ENCODE results near the gene SFRP5.

SFRP5 gene

DNA sequence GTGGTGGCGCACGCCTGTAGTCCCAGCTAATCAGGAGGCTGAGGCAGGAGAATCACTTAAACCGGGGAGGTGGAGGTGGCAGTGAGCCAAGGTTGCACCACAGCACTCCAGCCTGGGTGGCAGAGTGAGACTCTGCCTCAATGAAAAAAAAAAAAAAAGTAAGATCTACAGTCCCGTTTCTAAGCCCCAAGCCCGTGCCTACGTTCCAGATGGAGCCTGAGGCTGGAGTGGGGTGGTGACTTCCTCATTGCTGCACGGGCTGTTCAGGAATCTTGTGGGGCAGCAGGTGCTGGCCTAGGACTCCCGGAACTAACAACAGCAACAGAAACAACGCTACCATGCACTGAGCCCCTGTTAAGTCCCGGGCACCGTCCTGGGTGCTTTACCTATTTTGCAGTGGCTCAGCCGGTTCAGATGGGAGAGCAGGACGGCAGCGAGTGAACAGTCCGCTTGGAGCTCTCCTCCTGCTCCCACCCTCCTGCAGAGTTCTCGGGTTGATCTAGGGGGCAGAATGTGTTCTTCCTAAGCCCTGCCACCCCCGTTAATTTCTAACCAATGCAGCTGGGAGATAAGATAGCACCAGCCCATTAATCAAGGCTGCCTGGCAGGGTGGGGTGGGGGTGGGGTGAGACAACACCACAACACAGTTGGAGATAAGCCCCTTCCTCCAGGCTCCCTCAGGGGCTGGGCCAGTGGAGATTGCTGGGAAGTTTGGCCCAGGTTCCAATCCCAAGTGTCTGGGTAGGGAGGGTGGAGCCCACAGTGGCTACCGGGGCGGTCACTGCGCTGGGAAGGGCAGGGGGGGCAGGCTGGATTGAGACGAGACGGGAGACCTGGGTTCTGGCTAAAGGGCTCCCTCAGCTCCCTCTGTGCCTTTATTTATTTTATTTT lies 17.0 kb upstream of the SFRP5 start:
- DNase-seq (ENCODE audit: extremely low read depth in 1 of 2, low read depth in 1 of 2): no peak

- no peak for DNase-seq (ENCODE audit: extremely low read depth in 1 of 2, low read depth in 1 of 2)
Measured at GRCh38 chr10:97785731-97786130, 13.9 kb upstream of the SFRP5 start.

DNA sequence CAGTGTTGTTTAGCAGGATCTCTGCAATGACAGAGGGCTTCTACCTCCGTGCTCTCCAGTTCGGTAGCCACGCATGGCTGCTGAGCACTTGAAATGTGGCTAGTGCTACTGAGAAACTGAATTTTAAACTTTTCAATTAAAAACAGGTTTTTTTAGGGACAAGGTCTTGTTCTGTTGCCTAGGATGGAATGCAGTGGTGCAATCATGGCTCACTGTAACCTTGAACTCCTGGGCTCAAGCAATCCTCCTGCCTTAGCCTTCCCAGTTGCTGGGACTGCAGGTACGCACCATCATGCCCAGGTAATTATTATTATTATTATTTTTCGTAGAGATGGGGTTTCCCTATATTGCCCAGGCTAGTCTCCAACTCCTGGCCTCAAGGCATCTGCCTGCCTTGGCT lies 13.4 kb upstream of the SFRP5 start:
- DNase-seq (ENCODE audit: extremely low read depth in 1 of 2, low read depth in 1 of 2): no peak

DNA sequence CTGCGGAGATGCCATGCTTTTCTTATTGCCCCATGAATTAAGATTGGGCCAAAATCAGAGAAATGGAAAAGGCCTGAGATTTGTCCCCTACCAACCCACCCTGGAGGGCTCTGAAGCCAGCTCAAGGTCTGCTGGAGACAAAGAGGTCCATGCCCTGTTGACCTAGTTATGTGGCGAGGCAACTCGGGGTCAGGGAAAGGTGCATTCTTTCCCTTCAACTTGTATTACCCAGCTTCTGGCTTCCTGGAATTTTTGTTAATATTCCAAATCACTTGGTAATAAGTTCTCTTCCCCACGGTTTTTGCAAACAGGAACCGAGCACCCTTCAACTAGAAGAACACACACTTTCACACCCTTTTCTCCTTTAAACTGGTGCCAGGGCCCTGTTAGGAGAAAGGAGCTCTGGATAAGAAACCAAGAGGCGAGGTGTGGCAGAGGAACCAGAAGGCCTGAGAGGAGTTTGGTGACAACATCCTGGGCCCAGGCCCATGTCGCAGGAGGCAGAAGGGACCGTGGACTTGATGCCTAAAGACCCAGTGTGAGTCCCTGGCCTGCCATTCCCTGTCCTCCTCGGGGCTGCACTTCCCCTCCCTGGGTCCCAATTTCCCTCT lies 12.5 kb upstream of the SFRP5 start:
- no peak for DNase-seq (ENCODE audit: extremely low read depth in 1 of 2, low read depth in 1 of 2)

DNA sequence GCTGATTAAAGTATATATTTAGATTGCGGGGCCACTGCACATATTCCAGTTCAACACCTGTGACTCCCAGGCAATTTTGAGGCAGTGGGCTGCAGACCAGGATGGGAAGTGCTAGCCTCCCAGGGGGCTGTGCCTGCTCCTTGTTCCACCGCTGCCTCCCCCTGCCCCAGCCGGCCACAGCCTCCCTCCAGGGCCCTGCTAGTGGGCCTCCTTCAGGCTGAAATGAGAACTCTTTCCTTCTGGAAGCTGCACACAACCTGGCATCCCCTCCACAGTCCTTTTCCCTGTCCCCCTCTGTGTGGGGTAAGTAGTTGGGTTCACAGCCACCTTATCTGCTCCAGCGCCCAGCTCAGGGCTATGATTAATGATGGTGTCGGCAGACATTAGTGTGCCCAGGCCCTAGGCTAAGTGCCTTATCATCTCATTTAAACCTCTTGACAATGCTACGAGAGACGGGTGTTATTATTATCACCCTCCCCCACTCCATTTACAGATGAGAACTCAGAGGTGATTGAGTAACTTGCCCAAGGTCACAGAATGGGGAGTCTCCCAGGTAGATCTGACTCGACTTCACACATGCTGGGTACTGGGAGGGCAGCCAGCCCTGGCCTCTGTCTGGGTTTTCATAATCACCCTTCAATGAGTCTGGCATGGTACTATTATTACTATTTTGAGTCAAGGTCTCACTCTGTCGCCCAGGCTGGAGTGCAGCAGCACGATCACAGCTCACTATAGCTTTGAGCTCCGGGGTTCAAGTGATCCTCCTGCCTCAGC lies 10.8 kb upstream of the SFRP5 start:
- no peak for DNase-seq (ENCODE audit: extremely low read depth in 1 of 2, low read depth in 1 of 2)

DNA sequence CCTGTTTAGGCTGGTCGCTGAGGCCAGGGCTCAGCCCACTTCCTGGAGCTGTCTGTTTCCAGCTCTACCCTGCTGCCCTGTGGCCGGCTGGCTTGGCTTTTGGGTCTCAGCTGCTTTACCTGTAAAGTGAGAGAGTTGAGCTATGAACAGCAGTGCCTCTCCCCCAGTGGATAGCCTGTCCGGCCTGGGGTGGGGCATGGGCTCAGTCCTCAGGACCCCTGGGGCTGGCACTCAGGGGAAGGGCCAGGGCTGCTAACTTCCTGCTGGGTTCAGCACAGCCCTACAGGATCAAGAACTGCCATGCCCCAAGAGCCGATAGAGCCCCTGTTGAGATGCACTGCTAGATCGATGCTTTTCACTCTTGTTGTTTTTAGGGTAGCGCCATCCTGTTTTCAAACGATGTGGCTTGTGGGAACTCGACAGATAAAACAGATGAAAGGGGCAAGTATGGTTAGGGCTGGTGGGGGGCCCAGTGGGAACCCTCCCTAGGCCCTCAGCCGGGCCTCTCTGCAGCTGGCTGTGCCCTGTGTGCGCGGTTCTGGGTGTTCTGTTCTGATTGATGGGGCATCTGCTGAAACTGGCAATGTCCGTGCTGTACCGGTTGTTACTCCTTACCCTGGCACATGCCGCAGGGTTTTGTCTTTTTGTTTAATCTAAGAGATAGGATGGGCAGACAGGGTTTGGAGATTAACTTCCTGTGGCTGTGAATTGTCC lies 10.0 kb upstream of the SFRP5 start:
- DNase-seq (ENCODE audit: extremely low read depth in 1 of 2, low read depth in 1 of 2): no peak

DNA sequence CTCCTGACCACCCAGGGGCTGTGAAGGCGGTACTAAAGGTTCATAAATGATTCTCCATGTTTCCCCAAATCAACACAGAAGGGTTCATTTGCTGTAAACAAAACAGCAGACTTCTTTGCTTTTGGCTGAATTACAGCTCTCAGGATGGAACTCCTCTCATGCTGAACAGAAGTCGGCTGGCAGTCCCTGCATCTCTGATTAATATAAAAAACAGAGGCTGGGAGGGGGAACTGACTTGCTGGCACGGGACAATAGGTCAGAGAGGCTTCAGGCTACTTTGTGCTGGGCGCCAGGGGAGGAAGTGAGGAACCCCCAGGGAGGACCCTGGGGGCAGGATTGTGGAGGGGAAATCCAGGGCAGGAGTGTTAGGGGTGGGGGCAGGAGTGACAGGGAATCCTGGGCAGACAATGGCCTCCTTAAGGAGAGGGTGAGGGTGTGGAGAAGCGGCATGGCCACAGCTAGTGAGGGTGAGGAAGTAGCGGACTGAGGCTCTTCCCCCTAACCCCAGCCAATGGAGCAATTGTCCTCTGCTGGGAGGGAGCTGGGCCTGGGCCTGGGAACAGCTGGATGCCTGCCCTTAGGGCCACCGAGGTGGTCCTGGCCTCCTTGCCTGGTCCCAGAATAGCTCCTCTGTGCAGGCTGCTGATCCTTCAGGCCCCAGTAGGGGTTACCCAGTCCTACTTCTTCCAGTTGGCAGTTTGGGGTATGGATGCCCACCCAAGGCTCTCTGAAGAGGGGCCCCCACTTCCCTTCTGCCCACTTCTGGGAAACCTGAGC lies 9.2 kb upstream of the SFRP5 start:
- DNase-seq (ENCODE audit: extremely low read depth in 1 of 2, low read depth in 1 of 2): no peak

GRCh38 chr10:97779975-97780374 lies 8.2 kb upstream of the SFRP5 start:
- no peak for DNase-seq (ENCODE audit: extremely low read depth in 1 of 2, low read depth in 1 of 2)

DNA sequence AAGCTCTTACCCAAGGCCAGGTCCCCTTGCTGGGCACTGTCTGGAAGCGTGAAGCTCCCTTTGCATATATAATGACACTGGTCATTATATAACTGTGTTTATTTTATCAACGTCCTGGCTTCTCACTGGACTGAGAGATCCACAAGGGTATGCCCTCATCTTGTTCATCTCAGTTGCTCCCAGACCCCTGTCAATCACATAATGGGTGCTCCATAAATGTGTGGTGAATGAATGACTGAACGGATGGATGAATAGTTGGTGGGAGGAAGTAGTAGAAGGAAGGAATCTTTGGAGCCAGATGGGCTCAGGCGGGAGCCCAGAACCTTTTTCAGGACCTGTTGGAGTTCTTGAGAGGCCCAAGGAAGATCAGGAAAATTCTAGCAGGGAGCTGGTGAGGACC lies 7.7 kb upstream of the SFRP5 start:
- no peak for DNase-seq (ENCODE audit: extremely low read depth in 1 of 2, low read depth in 1 of 2)

GRCh38 chr10:97778452-97779302 lies 6.9 kb upstream of the SFRP5 start:
- no peak for DNase-seq (ENCODE audit: extremely low read depth in 1 of 2, low read depth in 1 of 2)

DNA sequence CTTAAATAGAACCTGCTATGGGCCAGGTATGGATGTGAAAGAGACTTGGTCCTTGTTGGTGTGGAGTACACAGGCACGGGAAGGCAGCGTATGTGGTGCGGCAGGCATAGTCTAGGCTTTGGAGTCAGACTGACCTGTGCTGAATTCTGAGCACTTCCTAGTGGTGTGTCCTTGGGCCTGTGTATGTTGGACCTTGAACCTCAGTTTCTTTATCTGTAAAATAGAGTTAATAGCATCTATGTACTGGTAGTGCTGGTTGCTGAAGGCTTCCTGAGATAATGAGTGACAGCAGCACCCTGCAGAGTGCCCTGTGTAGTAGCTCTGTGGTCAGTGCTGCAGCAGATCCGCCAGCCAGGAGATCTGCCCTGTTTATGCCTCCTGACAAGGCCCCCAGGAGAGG lies 5.3 kb upstream of the SFRP5 start:
- DNase-seq (ENCODE audit: extremely low read depth in 1 of 2, low read depth in 1 of 2): no peak

GRCh38 chr10:97774811-97775294 lies 3.1 kb upstream of the SFRP5 start:
- no peak for DNase-seq (ENCODE audit: extremely low read depth in 1 of 2, low read depth in 1 of 2)

DNA sequence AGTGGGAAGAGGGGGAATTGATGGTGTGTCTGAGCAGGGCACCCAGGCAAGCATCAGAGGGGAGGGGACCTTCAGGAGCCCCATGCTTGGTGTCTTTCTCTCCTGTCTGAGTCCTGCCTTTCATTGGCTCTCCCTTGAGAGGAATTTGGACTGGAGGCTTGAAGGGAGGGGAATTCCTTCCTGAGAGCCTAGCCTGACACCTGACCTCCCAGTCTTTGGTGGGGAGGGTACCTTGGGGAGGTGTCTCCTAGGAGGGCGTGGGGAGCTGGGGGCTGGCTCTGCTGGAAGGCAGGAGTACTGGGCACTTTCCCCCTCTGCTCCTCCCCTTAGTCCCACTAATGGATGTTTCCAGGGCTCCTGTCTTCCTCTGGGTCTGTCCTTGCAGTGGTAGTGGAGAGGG lies 1.3 kb upstream of the SFRP5 start:
- DNase-seq (ENCODE audit: extremely low read depth in 1 of 2, low read depth in 1 of 2): no peak

- DNase-seq (ENCODE audit: extremely low read depth in 1 of 2, low read depth in 1 of 2): no peak
Measured at GRCh38 chr10:97771055-97771891, 526 bp downstream of the SFRP5 start.

GRCh38 chr10:97770255-97770654 lies 1.5 kb downstream of the SFRP5 start:
- no peak for DNase-seq (ENCODE audit: extremely low read depth in 1 of 2, low read depth in 1 of 2)

- DNase-seq (ENCODE audit: extremely low read depth in 1 of 2, low read depth in 1 of 2): no peak
Measured at GRCh38 chr10:97768322-97769315, 3.2 kb downstream of the SFRP5 start.
